Adrenal gland (tissue), 5 donors: ENCODE measurements around the gene TRAF4.

Experiments
- POLR2A ChIP-seq, 2 donors: fragments of 450-650 bp; IDR thresholded peaks; one replicate each; pipeline ENCODE4 v1.6.1; 2017; ENCODE audit warnings: antibody characterized with exemption in 2 of 2, mild to moderate bottlenecking in 2 of 2, moderate library complexity in 1 of 2
- TF ChIP-seq, protein P1 (sequence below), 6 experiments: fragments of 450-650 bp in 4 of 6; fragments of 200-600 bp in 2 of 6; sonication (generic) in 1 of 6; IDR thresholded peaks; 1 replicate in 5 of 6; 2 replicates in 1 of 6; pipeline versions ENCODE4 v1.5.1 to v1.8.0; 2016 to 2021; ENCODE audit warnings: antibody characterized with exemption in 6 of 6, mild to moderate bottlenecking in 2 of 6, moderate library complexity in 1 of 6
- donor health status: DM: no; HTN: no; CAD: no.

- TF ChIP-seq, protein P1, sequence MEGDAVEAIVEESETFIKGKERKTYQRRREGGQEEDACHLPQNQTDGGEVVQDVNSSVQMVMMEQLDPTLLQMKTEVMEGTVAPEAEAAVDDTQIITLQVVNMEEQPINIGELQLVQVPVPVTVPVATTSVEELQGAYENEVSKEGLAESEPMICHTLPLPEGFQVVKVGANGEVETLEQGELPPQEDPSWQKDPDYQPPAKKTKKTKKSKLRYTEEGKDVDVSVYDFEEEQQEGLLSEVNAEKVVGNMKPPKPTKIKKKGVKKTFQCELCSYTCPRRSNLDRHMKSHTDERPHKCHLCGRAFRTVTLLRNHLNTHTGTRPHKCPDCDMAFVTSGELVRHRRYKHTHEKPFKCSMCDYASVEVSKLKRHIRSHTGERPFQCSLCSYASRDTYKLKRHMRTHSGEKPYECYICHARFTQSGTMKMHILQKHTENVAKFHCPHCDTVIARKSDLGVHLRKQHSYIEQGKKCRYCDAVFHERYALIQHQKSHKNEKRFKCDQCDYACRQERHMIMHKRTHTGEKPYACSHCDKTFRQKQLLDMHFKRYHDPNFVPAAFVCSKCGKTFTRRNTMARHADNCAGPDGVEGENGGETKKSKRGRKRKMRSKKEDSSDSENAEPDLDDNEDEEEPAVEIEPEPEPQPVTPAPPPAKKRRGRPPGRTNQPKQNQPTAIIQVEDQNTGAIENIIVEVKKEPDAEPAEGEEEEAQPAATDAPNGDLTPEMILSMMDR (IDR thresholded peaks at IDR 0.05) = peak; percentile 99 to 100 (median 99)
- peak in 1 of 2 donors; percentile 45 for TF ChIP-seq POLR2A (IDR thresholded peaks at IDR 0.05)
These were observed 17.0 kb upstream of the TRAF4 start for GRCh38 chr17:28726627-28727491.
